ENCODE measurements around the gene ZNF474. TPM values are rescaled to one million over a fixed set of nuclear protein-coding genes. Genes with fewer than 3 reads are reported as not detected.

ZNF474 gene
- total and polyA plus RNA-seq, 4 donors = 0.03 to 0.25 (median 0.23) TPM; not detected in 1

DNA sequence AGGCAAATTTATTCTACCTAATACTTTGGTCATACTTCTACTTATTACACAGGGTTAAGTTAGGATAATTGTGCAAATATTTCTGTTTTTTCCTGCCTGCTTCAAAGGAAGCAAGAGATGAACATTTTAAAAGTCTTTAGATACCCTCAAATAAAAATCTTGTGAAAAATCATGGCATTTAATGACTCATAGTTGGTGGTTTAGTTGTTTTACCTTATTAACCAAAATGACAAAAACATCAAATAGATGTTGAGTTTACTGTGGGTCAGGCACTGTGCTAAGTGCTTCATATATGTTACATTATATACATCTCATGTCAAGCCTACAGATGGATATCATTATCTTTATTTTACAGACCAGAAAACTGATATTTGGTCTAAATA, 54.4 kb downstream of the ZNF474 start:
- Histone ChIP-seq H3K9ac (ENCODE audit: low read depth in 1 of 2, low read length in 2 of 2) (no peak overlapping the region), H3K27ac (ENCODE audit: low read depth in 1 of 2, low read length in 2 of 2) (no peak overlapping the region), H3K27me3 (ENCODE audit: control insufficient read depth in 4 of 4, insufficient read depth in 4 of 4, low read length in 3 of 4) (no peaks in the 10 kb centered on the region), H3K9me3 (ENCODE audit: control insufficient read depth in 4 of 4, low read length in 3 of 4) (no peaks in the 10 kb centered on the region), H3K4me1 (ENCODE audit: control insufficient read depth in 4 of 4, insufficient read depth in 4 of 4, low read length in 3 of 4) (no peaks in the 10 kb centered on the region), H3K36me3 (ENCODE audit: control insufficient read depth in 4 of 4, insufficient read depth in 3 of 4, low read depth in 1 of 4, low read length in 3 of 4) (no peaks in the 10 kb centered on the region), H3K4me3 (ENCODE audit: low read depth in 1 of 3, low read length in 3 of 3) (no peak overlapping the region)
- TF ChIP-seq FOXA2 (IDR thresholded peaks at IDR 0.05) (no peak), RXRA (IDR thresholded peaks at IDR 0.05) (no peak), NR2F2 (IDR thresholded peaks at IDR 0.05) (no peak), TAF1 (conservative IDR thresholded peaks at IDR 0.05) (no peak), RAD21 (IDR thresholded peaks at IDR 0.05) (no peak), HNF4A (conservative IDR thresholded peaks at IDR 0.05) (no peak), JUND (IDR thresholded peaks at IDR 0.05) (no peak), FOXA1 (IDR thresholded peaks at IDR 0.05) (no peak), YY1 (IDR thresholded peaks at IDR 0.05) (no peak), GABPA (IDR thresholded peaks at IDR 0.05 in 1 of 2, conservative IDR thresholded peaks at IDR 0.05 in 1 of 2) (no peak), EGR1 (IDR thresholded peaks at IDR 0.05; ENCODE audit: low read depth in 2 of 2) (no peak), HNF4G (IDR thresholded peaks at IDR 0.05) (no peak)
- TF ChIP-seq, protein P1, sequence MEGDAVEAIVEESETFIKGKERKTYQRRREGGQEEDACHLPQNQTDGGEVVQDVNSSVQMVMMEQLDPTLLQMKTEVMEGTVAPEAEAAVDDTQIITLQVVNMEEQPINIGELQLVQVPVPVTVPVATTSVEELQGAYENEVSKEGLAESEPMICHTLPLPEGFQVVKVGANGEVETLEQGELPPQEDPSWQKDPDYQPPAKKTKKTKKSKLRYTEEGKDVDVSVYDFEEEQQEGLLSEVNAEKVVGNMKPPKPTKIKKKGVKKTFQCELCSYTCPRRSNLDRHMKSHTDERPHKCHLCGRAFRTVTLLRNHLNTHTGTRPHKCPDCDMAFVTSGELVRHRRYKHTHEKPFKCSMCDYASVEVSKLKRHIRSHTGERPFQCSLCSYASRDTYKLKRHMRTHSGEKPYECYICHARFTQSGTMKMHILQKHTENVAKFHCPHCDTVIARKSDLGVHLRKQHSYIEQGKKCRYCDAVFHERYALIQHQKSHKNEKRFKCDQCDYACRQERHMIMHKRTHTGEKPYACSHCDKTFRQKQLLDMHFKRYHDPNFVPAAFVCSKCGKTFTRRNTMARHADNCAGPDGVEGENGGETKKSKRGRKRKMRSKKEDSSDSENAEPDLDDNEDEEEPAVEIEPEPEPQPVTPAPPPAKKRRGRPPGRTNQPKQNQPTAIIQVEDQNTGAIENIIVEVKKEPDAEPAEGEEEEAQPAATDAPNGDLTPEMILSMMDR (IDR thresholded peaks at IDR 0.05; ENCODE audit: low read depth, low read length, missing input control) = no peak
- TF ChIP-seq, protein P2, sequence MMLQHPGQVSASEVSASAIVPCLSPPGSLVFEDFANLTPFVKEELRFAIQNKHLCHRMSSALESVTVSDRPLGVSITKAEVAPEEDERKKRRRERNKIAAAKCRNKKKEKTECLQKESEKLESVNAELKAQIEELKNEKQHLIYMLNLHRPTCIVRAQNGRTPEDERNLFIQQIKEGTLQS (IDR thresholded peaks at IDR 0.05) = no peak
- TF ChIP-seq, protein P3, sequence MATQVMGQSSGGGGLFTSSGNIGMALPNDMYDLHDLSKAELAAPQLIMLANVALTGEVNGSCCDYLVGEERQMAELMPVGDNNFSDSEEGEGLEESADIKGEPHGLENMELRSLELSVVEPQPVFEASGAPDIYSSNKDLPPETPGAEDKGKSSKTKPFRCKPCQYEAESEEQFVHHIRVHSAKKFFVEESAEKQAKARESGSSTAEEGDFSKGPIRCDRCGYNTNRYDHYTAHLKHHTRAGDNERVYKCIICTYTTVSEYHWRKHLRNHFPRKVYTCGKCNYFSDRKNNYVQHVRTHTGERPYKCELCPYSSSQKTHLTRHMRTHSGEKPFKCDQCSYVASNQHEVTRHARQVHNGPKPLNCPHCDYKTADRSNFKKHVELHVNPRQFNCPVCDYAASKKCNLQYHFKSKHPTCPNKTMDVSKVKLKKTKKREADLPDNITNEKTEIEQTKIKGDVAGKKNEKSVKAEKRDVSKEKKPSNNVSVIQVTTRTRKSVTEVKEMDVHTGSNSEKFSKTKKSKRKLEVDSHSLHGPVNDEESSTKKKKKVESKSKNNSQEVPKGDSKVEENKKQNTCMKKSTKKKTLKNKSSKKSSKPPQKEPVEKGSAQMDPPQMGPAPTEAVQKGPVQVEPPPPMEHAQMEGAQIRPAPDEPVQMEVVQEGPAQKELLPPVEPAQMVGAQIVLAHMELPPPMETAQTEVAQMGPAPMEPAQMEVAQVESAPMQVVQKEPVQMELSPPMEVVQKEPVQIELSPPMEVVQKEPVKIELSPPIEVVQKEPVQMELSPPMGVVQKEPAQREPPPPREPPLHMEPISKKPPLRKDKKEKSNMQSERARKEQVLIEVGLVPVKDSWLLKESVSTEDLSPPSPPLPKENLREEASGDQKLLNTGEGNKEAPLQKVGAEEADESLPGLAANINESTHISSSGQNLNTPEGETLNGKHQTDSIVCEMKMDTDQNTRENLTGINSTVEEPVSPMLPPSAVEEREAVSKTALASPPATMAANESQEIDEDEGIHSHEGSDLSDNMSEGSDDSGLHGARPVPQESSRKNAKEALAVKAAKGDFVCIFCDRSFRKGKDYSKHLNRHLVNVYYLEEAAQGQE (IDR thresholded peaks at IDR 0.05) = no peak
- TF ChIP-seq, protein P4, sequence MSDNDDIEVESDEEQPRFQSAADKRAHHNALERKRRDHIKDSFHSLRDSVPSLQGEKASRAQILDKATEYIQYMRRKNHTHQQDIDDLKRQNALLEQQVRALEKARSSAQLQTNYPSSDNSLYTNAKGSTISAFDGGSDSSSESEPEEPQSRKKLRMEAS (IDR thresholded peaks at IDR 0.05) = no peak
- TF ChIP-seq, protein P5, sequence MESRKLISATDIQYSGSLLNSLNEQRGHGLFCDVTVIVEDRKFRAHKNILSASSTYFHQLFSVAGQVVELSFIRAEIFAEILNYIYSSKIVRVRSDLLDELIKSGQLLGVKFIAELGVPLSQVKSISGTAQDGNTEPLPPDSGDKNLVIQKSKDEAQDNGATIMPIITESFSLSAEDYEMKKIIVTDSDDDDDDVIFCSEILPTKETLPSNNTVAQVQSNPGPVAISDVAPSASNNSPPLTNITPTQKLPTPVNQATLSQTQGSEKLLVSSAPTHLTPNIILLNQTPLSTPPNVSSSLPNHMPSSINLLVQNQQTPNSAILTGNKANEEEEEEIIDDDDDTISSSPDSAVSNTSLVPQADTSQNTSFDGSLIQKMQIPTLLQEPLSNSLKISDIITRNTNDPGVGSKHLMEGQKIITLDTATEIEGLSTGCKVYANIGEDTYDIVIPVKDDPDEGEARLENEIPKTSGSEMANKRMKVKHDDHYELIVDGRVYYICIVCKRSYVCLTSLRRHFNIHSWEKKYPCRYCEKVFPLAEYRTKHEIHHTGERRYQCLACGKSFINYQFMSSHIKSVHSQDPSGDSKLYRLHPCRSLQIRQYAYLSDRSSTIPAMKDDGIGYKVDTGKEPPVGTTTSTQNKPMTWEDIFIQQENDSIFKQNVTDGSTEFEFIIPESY (IDR thresholded peaks at IDR 0.05) = no peak
- no peak for DNase-seq (ENCODE audit: low spot score)

All from liver (tissue), 9 donors.